SW480 (cell line): Measurements from ENCODE around the gene CORIN.
"Not testable (repeated sequence)": the region's sequence is repeated elsewhere in the genome, so short reads cannot be mapped to it uniquely, and the experiment has no call there.

Source experiments
- DNase-seq: peaks from one replicate; pipeline ENCODE4 v3.0.0-alpha.2; 2016; ENCODE audit warnings: low spot score

Gene CORIN

DNA sequence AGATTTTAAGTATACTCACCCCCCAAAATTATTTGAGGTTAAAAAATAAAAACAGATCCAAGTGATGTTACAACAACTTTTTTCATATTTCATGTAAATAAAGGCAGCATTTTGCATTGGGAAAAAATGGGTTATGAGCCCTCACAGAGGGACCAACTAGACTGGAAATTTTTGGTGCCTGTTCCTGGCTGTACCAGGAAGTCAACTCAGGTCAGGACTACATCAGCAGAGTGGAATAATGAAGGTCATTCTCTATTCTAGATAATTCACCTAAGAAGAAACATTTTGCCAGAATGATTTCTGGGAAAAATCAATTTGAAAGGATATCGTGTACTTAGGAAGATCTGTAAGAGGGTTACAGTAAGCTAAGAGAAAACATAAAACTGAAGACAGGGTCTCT lies 66.8 kb downstream of the CORIN start:
- no peak for DNase-seq

DNA sequence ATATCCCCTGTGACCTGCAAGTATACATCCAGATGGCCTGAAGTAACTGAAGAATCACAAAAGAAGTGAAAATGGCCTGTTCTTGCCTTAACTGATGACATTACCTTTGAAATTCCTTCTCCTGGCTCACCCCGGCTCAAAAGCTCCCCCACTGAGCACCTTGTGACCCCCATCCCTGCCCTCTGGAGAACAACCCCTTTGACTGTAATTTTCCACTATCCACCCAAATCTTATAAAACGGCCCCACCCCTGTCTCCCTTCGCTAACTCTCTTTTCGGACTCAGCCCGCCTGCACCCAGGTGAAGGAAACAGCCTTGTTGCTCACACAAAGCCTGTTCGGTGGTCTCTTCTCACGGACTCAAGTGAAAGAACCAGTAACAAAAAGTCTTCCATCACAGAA lies 69.9 kb downstream of the CORIN start:
- not testable (repeated sequence) for DNase-seq

DNA sequence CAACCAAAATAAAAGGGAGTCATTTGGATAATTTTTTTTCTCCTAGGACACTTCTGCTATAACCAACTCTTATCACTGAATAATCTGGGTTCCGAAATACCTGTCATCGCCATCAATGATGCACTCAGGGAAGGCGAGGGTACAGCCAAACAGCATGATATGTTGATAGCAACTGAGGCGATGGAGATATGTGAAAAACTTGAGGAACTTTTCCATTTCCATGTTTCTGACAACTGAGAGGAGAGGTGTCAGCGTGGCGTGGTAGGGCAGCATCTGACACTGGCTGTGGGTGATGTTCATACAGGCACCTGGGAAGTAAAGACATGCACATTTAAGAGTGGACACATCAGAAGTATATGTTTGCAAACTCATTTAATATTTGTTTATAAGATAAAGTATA lies 74.6 kb downstream of the CORIN start:
- DNase-seq, result no peak

DNA sequence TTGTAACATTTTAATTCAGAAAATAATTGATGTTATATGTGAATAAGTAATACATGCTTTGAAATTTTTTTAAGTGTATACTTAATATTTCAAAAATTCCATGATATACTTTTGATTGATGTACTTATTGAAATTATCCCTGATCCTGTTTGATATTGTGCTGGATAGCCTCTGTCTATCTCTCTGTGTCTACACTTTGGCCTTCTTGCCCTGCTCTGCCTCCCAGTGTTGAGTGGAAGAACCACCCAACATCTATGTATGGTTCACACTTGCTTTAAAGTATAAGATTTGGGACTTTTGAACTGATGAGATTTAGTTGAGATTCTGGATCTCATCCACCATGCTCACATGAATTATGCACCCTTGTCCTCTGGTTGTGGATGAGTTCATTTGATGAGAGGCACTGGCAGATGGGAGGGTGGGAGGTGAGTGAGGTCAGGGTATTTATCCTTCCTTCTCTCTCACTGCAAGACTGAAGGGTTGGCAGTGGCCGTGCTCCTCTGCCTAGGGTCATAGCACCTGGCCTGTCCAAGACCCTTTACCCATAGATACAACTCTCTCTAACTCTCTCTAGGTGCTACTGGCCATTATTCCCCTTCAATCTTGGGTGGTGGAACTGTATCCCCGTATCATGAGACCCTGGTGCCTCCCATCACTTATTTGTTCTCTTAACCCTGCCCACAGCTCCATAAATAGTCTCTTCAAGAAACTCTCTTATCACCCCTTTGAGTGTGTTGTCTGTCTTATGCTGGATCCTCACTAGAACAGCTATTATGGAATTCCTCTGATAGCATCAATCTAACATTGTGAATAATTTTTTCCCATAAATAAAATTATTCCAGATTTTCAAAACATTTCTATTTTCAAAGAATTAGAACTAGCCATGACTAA lies 75.2 kb downstream of the CORIN start:
- no peak for DNase-seq

DNA sequence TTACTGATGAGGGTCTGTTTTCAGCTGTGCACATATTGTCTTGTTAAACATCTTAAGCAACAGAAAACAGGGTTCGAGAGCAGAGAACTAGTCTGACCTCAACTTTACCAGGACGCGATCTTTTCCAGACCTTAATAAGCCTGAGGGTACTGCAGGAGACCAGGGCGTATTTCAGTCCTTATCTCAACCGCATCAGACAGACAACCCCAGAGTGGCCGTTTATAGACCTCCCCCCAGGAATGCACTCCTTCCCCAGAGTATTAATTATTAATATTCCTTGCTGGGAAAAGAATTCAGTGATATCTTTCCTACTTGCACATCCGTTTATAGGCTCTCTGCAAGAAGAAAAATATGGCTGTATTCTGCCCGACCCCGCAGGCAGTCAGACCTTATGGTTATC lies 84.6 kb downstream of the CORIN start:
- not testable (repeated sequence) for DNase-seq

DNA sequence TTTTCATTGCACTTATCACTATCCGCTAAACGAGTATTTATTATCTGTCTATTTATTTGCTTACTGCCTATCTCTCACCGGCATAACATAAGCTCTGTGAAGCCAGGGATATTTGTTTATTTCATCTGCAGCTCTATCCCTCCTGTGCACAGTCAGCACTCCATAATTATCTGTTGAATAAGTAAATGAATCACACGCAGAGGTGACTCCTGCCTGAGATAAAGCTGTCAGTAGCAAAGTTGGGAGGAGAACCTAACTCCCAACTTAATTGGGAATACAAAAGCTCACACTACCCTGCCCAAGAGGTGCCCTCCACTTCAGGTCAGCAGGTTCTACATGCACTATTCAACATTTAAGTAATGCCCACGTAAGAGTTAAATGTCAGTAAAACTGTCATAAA lies 85.7 kb downstream of the CORIN start:
- no peak for DNase-seq

DNA sequence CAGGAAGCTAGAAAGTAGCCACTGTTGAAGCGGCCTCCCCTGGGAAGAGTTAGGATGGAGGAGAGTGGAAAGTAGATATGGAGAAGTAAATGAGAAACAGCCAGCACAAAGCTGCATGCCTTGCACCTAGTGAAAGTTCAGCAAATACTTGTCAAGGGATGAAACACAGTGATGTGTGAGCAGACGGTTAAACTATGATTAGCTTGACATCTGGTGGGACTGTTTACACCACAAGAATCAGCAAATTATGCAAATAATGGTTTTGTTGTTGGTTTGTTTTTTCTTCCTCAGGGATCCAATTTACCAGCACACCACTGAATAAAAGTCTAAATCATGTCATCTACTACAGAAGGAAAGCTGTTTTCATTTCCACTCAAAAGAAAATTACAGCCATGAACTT lies 87.1 kb downstream of the CORIN start:
- no peak for DNase-seq

DNA sequence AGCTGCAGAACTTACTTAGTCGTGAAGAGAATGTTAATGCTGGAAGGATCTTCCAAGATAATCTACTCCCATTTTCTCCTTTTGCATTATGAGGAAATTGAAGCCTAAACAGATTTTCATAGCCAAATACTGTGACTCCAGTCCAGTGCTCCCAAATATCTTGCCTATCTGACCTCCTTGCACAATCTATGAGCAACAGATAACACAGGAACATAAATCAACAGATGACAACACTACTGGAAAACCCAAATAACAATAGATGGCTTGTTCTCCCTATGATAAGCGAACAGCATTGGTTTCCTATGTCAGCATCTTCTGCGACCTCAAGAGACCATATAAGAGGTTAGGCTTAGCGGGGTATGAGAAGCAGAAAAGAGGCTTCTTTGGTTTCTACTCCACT lies 88.0 kb downstream of the CORIN start:
- DNase-seq, result no peak

DNA sequence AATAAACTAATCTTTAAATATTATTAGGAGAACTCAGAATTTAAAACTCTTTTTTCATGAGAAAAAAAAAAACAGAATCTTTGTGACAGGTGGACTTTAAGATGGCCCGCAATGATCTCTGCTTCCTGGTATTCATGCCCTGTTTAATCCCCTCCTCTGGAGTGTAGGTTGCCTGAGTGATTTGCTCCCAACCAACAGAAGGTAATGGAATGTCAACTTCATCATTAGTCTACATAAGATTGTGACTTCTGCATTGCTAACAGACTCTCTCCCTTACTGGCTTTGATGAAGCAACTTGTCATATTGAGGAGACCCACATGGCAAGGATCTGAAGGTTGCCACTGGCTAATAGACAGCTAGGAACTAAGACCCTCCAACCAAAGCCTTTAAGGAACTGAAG lies 88.8 kb downstream of the CORIN start:
- DNase-seq, result no peak

DNA sequence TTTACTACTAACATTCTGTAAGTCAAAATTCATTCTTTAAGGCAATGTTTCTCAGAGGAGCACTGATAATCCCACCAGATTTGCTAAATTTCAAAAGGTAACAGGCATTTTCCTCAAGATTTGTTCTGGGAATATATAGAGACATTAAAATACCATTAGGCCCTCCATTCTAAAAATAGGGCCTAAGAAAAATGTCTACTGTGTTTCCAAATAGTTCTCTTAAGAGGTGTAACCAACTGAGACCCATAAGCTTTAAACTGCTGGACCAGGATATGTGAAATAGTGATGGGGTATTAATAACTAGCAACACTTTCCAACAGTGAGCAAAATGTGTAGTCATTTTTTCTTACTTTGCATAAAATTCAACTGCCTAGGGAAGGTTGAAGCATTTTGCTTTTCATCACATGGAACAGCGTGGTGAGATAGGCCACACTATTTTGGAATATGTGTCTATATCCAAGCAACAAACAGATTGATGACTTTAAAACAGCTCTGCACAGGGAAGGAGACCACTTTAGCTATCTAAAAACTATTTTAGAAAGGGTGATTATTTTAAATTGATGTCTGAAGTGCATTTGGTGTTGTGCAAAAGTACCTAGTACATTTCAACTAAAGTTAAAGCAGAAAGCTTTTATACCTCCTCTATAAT lies 89.9 kb downstream of the CORIN start:
- DNase-seq, result no peak

DNA sequence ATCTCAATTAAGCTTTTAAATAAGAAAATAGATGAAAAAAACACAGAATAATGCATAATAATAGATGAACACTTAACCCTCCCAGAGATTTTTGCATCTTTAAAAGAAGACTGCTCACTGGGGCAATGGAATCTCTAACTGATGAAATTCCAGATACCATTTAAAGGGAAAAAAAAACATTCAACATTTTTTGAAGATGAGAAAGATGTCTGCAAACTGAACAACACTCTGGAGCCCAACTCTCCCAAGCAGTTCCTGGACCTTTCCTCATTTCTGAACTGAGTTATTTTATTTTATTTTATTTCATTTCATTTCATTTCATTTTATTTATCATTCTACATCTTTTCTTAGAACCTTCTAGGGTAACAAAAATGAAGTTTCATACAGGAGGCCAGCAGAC lies 90.7 kb downstream of the CORIN start:
- DNase-seq, result no peak

DNA sequence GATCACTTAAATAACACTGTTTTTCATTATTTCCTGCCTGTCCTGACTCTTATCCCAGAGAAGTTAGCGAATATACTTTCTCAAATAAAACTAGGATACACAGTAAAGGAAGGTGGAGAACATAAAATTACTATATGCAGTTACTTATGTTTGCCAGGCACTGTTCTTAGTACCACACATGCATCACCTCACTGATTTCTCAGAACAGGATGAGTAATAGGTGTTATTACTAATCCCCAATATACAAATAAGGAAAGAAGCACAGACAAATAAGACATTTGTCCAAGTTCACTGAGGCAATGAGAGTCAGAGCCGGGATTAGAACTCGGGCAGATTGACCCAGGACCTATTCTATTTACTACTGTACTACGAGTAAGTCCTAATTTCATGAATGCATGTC lies 91.7 kb downstream of the CORIN start:
- DNase-seq, result no peak

DNA sequence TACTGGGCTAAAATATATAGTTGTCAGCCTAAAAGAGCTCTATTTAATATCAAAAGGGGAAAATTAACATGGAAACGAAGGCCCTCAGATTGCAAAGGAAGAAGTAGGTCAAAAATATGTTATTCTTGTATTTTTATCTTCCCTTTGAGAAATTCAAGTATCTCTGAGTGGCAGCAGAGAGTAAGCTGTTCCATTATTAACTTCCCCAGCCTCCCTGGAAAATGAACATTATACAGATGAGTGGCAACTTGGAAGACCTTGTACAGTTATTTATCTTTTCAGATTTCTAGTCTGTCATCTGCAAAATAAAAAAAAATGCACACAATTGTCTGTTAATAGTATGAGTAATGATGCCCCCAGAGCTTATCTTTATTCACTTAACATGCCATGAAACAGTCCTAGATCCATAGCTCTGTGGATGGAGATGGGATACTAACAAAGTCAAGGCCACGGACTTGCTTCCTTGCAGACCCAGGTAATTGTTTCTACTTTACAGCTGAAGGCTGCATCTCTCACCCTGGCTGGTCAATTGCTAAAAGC lies 93.0 kb downstream of the CORIN start:
- no peak for DNase-seq

DNA sequence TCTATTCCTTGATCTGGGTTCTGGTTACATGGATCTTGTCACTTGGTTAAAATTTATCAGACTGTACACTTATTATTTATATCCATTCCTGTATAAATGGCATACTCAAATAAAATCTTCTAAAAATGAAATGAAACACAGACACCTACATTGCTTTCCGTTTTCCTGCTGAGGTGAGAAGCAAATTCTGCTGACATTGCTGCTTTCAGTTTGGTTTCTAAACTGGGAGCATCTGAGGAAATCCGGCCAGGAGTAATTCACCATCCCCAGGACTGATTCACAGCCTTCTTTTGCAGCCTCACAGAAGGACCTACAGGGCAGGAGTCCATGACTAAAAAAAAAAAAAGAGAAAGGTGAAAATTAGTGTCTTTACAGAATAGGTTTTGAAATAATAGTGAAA lies 93.6 kb downstream of the CORIN start:
- DNase-seq, result no peak

DNA sequence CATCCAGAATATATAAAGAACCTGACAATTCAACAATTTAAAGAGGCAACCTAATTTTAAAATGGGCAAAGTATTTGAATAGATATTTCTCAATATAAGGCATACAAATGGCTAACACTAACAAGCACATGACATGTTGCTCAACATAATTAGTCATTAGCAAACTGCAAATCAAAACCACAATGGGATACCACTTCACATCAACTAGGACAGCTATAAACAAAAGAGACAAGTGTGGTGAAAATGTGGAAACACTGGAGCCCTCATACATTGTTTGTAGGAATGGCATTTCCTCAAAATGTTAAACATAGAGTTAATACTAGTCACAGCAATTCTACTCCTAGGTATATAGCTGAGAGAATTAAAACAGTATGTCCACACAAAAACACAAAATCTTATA lies 96.7 kb downstream of the CORIN start:
- DNase-seq, result no peak

DNA sequence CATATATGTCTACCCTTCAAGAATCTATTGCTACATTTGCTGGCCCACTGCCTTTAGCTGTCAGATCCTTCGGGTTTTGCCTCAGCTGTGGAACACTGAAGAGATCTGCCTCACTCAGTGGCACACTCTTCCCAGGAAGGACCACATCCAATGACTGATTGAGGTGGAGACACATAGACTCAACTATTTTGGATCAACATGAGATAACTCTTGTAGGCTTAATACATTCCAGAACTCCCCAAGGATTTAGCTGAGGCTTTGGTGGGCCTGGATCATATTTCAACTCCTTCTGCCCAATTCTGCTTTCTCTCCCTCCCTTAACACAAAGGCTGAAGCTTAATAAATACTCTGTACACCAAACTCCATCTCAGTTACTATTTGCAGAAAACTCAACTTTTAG lies 100.5 kb downstream of the CORIN start:
- DNase-seq, result no peak

DNA sequence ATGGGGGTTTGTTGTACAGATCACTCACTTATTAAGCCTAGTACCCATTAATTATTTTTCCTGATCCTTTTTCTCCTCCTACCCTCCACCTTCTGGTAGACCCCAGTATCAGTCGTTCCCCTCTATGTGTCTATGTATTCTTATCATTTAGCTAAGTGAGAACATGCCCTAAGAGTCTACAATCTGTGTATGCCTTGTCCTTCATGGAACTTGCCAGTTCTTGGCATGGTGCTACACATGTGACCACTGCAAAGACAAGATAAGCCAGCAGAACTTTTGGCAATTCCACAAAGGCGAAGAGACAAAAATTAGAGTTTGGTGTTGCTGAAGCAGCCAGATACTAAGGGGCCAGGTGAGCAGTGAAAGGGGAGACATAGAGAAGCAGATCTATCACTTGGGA lies 101.3 kb downstream of the CORIN start:
- no peak for DNase-seq

DNA sequence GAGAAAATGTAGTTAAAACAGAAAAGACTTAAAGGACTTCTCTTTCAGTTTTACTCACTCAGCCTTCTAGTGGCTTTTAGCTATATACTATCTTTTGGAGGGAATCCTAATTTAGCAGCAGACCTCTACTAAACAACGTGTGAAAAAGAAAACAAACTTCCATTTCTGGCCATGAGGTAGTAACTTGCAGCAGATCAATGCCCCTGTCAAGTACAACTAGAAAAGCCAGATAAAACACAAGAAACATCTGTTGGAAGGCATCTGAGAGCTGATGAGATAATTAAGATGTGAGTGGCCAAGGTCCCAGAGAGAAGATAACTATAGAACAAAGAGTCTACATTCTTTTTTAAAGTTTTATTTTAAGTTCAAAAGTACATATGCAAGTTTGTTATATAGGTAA lies 101.7 kb downstream of the CORIN start:
- no peak for DNase-seq

DNA sequence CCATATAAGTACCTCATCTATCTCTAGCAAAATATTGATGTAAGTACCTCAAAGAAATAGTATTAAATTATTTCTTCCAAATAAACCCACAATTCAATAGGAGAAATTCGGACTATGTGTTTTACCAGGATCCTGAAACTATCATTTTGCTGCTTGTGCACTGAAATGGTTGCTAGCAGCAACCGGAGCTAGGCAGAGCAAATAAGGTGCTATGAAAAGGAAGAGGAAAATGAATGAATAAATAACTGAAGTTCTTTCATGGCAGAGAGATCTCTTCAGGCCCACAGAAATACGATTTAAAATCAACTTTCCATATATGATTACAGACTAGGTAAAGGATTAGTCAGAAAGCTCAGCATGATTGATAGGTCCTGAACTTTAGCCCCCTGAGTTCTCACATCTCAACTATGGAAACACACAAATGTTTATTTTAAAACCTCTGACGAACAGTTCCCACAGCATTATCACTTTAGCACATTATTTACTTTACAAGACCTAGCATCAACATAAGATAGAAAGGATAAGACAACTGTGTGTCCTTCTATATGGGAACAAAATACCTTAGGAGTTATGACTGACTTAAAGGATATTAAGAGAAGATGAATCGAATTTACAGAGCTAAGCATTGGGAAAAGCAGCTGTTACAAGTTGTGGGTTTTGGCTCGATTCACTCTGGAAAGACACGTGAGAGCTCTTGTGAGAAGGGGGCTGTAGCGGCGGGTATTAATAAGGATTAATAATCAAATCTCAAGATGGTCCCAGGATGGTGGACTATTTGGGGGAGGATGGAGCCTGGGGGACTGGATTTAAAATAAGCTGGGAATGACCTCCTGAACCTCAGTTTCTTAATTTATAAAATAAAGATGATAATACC lies 104.3 kb downstream of the CORIN start:
- DNase-seq, result no peak

DNA sequence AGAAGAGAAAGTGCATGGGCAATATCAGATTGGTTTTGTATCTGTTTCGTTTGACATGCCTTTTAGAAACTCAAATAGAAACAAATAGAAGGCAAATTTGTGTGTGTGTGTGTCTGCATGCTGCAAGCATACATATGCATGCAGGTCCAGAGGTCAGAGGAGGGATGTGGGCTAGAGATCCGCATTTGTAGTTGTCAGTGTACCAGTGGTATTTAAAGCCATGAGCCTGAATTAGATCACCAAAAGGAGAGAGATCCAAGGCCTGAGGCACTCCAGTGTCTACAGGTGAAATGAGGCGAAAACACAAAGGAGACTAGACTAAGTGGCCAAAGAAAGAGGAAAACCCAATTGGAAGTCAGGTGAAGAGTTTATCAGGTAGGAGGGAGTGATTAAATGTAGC lies 106.7 kb downstream of the CORIN start:
- no peak for DNase-seq

DNA sequence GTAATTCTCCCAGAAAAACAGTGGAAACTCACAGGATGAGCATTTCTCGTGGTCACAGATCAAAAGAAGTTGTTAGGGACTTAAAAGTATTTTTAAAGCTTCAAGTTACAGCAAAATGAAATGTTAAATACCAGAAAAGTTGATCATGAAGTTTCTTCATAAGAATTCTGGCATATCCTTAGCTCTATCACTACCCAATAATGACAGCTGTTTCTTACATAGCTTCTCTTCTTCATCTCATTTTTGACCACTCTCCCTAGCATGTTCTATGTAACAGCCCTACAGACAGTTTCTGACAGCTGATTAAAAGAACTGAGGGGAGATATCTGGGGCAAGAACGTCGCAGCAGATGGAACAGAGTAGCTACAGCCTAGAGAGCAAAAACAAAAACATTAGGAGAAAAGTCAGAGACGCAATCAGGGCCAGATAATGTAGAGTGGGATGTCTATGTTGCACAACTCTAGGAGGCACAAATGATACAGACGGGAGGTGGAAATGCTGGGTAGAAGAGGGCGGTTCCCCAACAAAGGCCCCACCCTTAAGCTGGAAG lies 108.7 kb downstream of the CORIN start:
- no peak for DNase-seq

DNA sequence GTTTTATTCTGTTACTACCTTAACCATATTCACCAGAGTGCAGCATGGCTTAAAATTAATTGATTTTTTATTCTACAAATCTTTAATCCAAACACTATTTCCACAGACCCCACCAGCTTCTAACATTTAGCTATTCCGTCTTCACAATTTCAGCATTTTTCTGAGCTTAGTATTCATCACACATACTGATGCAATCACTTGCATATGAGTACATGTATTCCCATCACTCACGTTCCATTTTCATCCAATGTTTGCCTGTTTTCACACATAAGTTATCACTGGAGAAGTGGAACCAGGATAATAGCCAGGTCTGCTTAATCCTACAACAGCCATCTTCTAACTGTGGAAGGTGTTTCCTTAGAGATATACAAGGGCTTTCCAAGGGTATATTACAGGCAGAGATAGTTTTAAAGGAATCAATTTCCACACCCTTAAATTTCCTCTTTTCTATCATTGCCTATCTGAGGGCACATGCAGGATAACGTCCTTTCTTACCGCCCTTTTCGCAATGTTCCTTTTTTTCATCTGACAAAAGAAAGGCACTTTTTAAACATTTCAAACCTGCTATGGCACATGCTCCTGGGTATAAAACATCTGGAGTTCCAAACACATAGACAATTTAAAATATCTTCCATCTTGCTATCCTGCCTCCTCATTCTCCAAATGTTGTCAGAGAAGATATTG lies 115.8 kb downstream of the CORIN start:
- DNase-seq, result no peak
